HEK293T (cell line): Measurements from ENCODE around the gene KLHL30.

ENCODE experiments used
- BHLHE40 ChIP-seq: fragments of 450-650 bp; IDR thresholded peaks from 2 replicates; pipeline ENCODE4 v1.6.1; 2016; ENCODE audit warnings: mild to moderate bottlenecking, moderate library complexity, borderline replicate concordance
- ELF4 ChIP-seq: fragments of 450-650 bp; IDR thresholded peaks from 2 replicates; pipeline ENCODE4 v1.6.1; 2017; ENCODE audit warnings: antibody characterized with exemption
- FOXA1 ChIP-seq: fragments of 450-650 bp; IDR thresholded peaks from 2 replicates; pipeline ENCODE4 v1.6.1; 2016; ENCODE audit warnings: mild to moderate bottlenecking
- FOXK2 ChIP-seq: fragments of 450-650 bp; IDR thresholded peaks from 2 replicates; pipeline ENCODE4 v1.6.1; 2016; ENCODE audit warnings: mild to moderate bottlenecking
- FOXM1 ChIP-seq: fragments of 450-650 bp; IDR thresholded peaks from 2 replicates; pipeline ENCODE4 v1.6.1; 2017; ENCODE audit warnings: mild to moderate bottlenecking, borderline replicate concordance
- SUZ12 ChIP-seq: fragments of 450-650 bp; IDR thresholded peaks from 2 replicates; pipeline ENCODE4 v1.6.1; 2016; ENCODE audit warnings: mild to moderate bottlenecking
- TARDBP ChIP-seq: fragments of 450-650 bp; IDR thresholded peaks from 2 replicates; pipeline ENCODE4 v1.6.1; 2016

- TF ChIP-seq ELF4 (no peak), SUZ12 (no peak), FOXK2 (no peak), FOXM1 (no peak), BHLHE40 (no peak), TARDBP (no peak), FOXA1 (no peak)
Measured at GRCh38 chr2:238106339-238106697, 32.1 kb upstream of the KLHL30 start.
